Parathyroid adenoma (tissue), 2 donors: ENCODE results near the gene TGM4.

ENCODE experiments used
- H2AFZ ChIP-seq: fragments of 300-600 bp; sonication (generic); one replicate; pipeline ENCODE4 v1.7.0; 2017; ENCODE audit warnings: antibody characterized with exemption, mild to moderate bottlenecking
- H3K27ac ChIP-seq: fragments of 300-600 bp; sonication (generic); one replicate; pipeline ENCODE4 v1.7.0; 2017
- H3K27me3 ChIP-seq: fragments of 300-600 bp; sonication (generic); one replicate; pipeline ENCODE4 v1.7.0; 2017; ENCODE audit warnings: low read length; ENCODE audit not compliant: control insufficient read depth, insufficient read depth
- H3K36me3 ChIP-seq: fragments of 300-600 bp; sonication (generic); one replicate; pipeline ENCODE4 v1.7.0; 2017; ENCODE audit warnings: low read length; ENCODE audit not compliant: control insufficient read depth, insufficient read depth
- H3K4me1 ChIP-seq: fragments of 300-600 bp; sonication (generic); one replicate; pipeline ENCODE4 v1.7.0; 2017; ENCODE audit warnings: control low read depth
- H3K4me2 ChIP-seq: fragments of 300-600 bp; sonication (generic); one replicate; pipeline ENCODE4 v1.7.0; 2017; ENCODE audit warnings: low read length
- H3K4me3 ChIP-seq: fragments of 300-600 bp; sonication (generic); one replicate; pipeline ENCODE4 v1.7.0; 2017; ENCODE audit warnings: low read depth, low read length
- H3K79me2 ChIP-seq: fragments of 300-600 bp; sonication (generic); one replicate; pipeline ENCODE4 v1.7.0; 2017; ENCODE audit warnings: control low read depth
- H3K9ac ChIP-seq: fragments of 300-600 bp; sonication (generic); one replicate; pipeline ENCODE4 v1.7.0; 2017; ENCODE audit warnings: mild to moderate bottlenecking
- H3K9me3 ChIP-seq: fragments of 300-600 bp; sonication (generic); one replicate; pipeline ENCODE4 v1.7.0; 2017; ENCODE audit warnings: low read length; ENCODE audit not compliant: control insufficient read depth
- TF ChIP-seq, protein P1 (sequence below): fragments of 300-600 bp; sonication (generic); IDR thresholded peaks from one replicate; pipeline ENCODE4 v1.7.0; 2017; ENCODE audit warnings: antibody characterized with exemption, mild to moderate bottlenecking
- donor health status: primary hyperparathyroidism.

The TGM4 gene

DNA sequence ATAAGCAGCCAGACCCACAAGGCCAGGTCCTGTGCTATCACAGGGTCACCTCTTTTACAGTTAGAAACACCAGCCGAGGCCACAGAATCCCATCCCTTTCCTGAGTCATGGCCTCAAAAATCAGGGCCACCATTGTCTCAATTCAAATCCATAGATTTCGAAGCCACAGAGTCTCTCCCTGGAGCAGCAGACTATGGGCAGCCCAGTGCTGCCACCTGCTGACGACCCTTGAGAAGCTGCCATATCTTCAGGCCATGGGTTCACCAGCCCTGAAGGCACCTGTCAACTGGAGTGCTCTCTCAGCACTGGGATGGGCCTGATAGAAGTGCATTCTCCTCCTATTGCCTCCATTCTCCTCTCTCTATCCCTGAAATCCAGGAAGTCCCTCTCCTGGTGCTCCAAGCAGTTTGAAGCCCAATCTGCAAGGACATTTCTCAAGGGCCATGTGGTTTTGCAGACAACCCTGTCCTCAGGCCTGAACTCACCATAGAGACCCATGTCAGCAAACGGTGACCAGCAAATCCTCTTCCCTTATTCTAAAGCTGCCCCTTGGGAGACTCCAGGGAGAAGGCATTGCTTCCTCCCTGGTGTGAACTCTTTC is 39.6 kb downstream of the TGM4 start:
- TF ChIP-seq, protein P1, sequence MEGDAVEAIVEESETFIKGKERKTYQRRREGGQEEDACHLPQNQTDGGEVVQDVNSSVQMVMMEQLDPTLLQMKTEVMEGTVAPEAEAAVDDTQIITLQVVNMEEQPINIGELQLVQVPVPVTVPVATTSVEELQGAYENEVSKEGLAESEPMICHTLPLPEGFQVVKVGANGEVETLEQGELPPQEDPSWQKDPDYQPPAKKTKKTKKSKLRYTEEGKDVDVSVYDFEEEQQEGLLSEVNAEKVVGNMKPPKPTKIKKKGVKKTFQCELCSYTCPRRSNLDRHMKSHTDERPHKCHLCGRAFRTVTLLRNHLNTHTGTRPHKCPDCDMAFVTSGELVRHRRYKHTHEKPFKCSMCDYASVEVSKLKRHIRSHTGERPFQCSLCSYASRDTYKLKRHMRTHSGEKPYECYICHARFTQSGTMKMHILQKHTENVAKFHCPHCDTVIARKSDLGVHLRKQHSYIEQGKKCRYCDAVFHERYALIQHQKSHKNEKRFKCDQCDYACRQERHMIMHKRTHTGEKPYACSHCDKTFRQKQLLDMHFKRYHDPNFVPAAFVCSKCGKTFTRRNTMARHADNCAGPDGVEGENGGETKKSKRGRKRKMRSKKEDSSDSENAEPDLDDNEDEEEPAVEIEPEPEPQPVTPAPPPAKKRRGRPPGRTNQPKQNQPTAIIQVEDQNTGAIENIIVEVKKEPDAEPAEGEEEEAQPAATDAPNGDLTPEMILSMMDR = peak; percentile 82
- no peaks in the 10 kb centered on the region for H3K36me3 ChIP-seq

DNA sequence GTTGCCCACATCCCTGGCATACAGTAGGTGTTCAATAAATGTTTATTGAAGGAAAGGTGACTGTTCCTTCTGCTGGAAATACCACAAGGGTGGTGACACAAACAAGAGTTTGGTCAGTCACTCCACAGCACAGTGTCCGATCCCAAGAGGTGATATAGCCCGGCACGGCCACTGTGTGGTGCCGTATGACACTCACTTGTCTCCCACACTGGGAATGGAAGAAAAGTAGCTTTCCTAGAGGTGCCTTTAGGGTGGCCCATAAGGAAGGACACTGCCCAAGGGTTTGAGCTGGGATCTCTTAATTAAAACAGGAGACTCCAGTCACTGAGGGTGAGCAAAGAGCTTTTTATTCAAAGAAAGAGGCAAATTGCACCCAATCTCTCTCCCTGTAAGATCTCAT is 40.5 kb downstream of the TGM4 start:
- Histone ChIP-seq H3K79me2 (no peaks in the 10 kb centered on the region), H3K36me3 (no peaks in the 10 kb centered on the region), H2AFZ (no peak overlapping the region), H3K4me1 (peaks cover 35% of the 10 kb centered on the region), H3K9ac (no peak overlapping the region), H3K9me3 (no peaks in the 10 kb centered on the region), H3K4me2 (no peak overlapping the region), H3K4me3 (no peak overlapping the region), H3K27me3 (no peaks in the 10 kb centered on the region), H3K27ac (no peak overlapping the region)
- TF ChIP-seq, protein P1 = peak; percentile 54

More for the DNA sequence above, 39.6 kb downstream of the TGM4 start:
- H3K9me3 ChIP-seq = no peaks in the 10 kb centered on the region
- no peak overlapping the region for H3K27ac ChIP-seq
- H3K27me3 ChIP-seq = no peaks in the 10 kb centered on the region
- H3K4me1 ChIP-seq = peaks cover 26% of the 10 kb centered on the region
- H3K79me2 ChIP-seq = no peaks in the 10 kb centered on the region
- peak overlapping the region; percentile 30 for H2AFZ ChIP-seq
- H3K4me3 ChIP-seq = no peak overlapping the region
- H3K4me2 ChIP-seq = no peak overlapping the region
- H3K9ac ChIP-seq = no peak overlapping the region

DNA sequence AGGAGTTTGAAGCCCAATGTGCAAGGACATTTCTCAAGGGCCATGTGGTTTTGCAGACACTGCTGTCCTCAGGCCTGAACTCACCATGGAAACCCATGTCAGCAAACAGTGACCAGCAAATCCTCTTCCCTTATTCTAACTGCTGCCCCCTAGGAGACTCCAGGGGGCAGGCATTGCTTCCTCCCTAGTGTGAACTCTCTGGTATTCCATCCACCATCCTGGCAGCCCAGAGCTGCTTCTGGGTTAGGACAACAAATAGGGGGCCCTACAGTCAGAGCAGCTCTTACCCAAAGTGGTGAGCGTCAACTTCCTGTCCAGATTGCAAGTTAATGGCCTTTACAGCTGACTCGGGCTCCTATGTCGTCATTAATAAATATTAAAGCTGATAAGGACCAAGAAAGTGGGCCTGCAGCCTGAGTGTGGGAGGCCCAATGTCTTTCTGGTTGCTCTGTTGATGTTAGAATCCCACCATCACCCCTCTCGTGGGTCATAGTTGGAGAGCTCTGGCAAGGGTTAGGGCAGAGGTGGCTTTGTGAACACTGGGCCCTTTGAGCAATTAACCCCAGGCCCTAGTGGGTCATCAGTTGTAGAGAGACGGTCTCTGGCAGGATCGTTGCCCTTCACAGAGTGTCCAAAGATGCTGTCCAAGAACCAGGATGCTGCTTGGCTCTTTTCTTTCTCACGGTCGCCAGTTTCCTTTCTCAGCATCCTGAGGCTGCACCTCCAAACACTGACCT is 41.5 kb downstream of the TGM4 start:
- H3K79me2 ChIP-seq = no peaks in the 10 kb centered on the region
- no peaks in the 10 kb centered on the region for H3K9me3 ChIP-seq
- no peak overlapping the region for H3K4me3 ChIP-seq
- no peaks in the 10 kb centered on the region for H3K27me3 ChIP-seq
- H3K4me1 ChIP-seq = peaks cover 41% of the 10 kb centered on the region
- H3K4me2 ChIP-seq = no peak overlapping the region
- H3K27ac ChIP-seq = no peak overlapping the region
- no peak overlapping the region for H2AFZ ChIP-seq
- H3K9ac ChIP-seq = no peak overlapping the region
- no peaks in the 10 kb centered on the region for H3K36me3 ChIP-seq
- TF ChIP-seq, protein P1 = no peak

DNA sequence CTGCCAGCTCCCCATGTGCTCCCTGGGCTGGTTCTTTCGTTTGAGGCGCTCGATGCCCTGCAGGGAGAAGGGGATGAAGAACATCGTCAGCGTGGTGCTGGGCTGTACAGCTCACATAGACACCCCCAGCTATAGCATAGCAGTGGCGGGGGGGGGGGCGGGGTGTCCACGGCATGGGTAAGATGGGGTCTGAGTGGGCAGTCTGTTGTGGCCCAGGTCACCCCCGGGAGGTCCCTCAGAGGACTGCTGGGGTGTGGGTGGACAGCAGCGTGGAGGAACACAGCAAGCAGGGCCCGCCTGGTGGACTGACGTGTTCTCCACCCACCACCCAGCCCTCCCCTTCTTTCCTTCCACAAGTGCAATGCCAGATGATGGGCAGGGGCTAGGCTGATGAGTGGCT is 43.7 kb downstream of the TGM4 start:
- TF ChIP-seq, protein P1 = no peak
- no peak overlapping the region for H3K4me2 ChIP-seq
- no peak overlapping the region for H3K9ac ChIP-seq
- H3K27ac ChIP-seq = no peak overlapping the region
- H3K79me2 ChIP-seq = no peaks in the 10 kb centered on the region
- H3K4me3 ChIP-seq = no peak overlapping the region
- no peaks in the 10 kb centered on the region for H3K9me3 ChIP-seq
- peaks cover 37% of the 10 kb centered on the region for H3K4me1 ChIP-seq
- no peak overlapping the region for H2AFZ ChIP-seq
- no peaks in the 10 kb centered on the region for H3K27me3 ChIP-seq
- no peaks in the 10 kb centered on the region for H3K36me3 ChIP-seq
